Neural cell (in vitro differentiated cells): ENCODE data around the gene DPEP1. TPM values are rescaled to one million over a fixed set of nuclear protein-coding genes. Genes with fewer than 3 reads are reported as not detected.

Source experiments
- H2AFZ ChIP-seq: fragments of 200-600, 300-800 bp; sonication (generic), shearing (Covaris generic); 2 replicates; pipeline ENCODE4 v1.6.0; 2014; ENCODE audit warnings: low read depth, mild to moderate bottlenecking, antibody characterized with exemption, low read length, moderate library complexity
- H3F3A ChIP-seq: fragments of 200-600 bp; shearing (Covaris generic); 2 replicates; pipeline ENCODE4 v1.6.1; 2016; ENCODE audit warnings: mild to moderate bottlenecking, moderate library complexity, mixed read lengths, antibody characterized with exemption, low read length; ENCODE audit not compliant: insufficient read depth, poor library complexity, severe bottlenecking
- H3K27ac ChIP-seq: fragments of 200-600, 300-800 bp; sonication (generic), shearing (Covaris generic); 2 replicates; pipeline ENCODE4 v1.5.1; 2014; ENCODE audit warnings: mild to moderate bottlenecking, low read length, moderate library complexity
- H3K27me3 ChIP-seq: fragments of 300-800, 200-600 bp; sonication (generic), shearing (Covaris generic); 2 replicates; pipeline ENCODE4 v1.6.0; 2014; ENCODE audit warnings: mild to moderate bottlenecking, low read depth, low read length, moderate library complexity; ENCODE audit not compliant: insufficient read depth
- H3K36me3 ChIP-seq: fragments of 300-800, 200-600 bp; sonication (generic), shearing (Covaris generic); 2 replicates; pipeline ENCODE4 v1.5.1; 2014; ENCODE audit warnings: mild to moderate bottlenecking, antibody characterized with exemption, low read length, moderate library complexity; ENCODE audit not compliant: insufficient read depth
- H3K4me2 ChIP-seq: fragments of 300-800, 200-600 bp; sonication (generic), shearing (Covaris generic); 2 replicates; pipeline ENCODE4 v1.6.0; 2014; ENCODE audit warnings: mild to moderate bottlenecking, low read length
- H3K4me3 ChIP-seq: fragments of 300-800, 200-600 bp; sonication (generic), shearing (Covaris generic); 2 replicates; pipeline ENCODE4 v1.5.1; 2014; ENCODE audit warnings: mild to moderate bottlenecking, low read length, moderate library complexity
- H3K79me2 ChIP-seq: fragments of 200-600 bp; shearing (Covaris generic); replicated peaks from 2 replicates; pipeline ENCODE4 v1.6.0; 2014; ENCODE audit warnings: mild to moderate bottlenecking, low read length, moderate library complexity; ENCODE audit not compliant: insufficient read depth
- H3K9ac ChIP-seq: fragments of 300-800, 200-600 bp; sonication (generic), shearing (Covaris generic); 2 replicates; pipeline ENCODE4 v1.6.1; 2016; ENCODE audit warnings: mild to moderate bottlenecking, low read length, mixed read lengths
- H3K9me2 ChIP-seq: fragments of 200-600 bp; shearing (Covaris generic); 2 replicates; pipeline ENCODE4 v1.6.1; 2016; ENCODE audit warnings: mild to moderate bottlenecking, low read length, mixed read lengths; ENCODE audit not compliant: insufficient read depth
- H3K9me3 ChIP-seq: fragments of 200-600, 300-800 bp; sonication (generic), shearing (Covaris generic); 2 replicates; pipeline ENCODE4 v1.6.1; 2016; ENCODE audit warnings: mild to moderate bottlenecking, mixed run types, low read length, moderate library complexity, mixed read lengths
- H4K20me1 ChIP-seq: fragments of 200-600 bp; shearing (Covaris generic); 2 replicates; pipeline ENCODE4 v1.6.1; 2016; ENCODE audit warnings: mild to moderate bottlenecking, mixed run types; ENCODE audit not compliant: insufficient read depth
- CTCF ChIP-seq: fragments of 450-650 bp; IDR thresholded peaks from 2 replicates; pipeline ENCODE4 v1.5.1; 2014; ENCODE audit warnings: antibody characterized with exemption, mild to moderate bottlenecking, moderate library complexity; ENCODE audit not compliant: poor library complexity, severe bottlenecking
- EP300 ChIP-seq: fragments of 450-650 bp; conservative IDR thresholded peaks from 2 replicates; pipeline ENCODE4 v1.6.1; 2014; ENCODE audit warnings: antibody characterized with exemption, mild to moderate bottlenecking, moderate library complexity; ENCODE audit not compliant: poor library complexity, severe bottlenecking
- EZH2 ChIP-seq: fragments of 200-600, 300-800 bp; shearing (Covaris generic), sonication (generic); IDR thresholded peaks from 2 replicates; pipeline ENCODE4 v1.6.1; 2014; ENCODE audit warnings: antibody characterized with exemption, low read length, borderline replicate concordance, mild to moderate bottlenecking; ENCODE audit not compliant: insufficient read depth, poor library complexity, severe bottlenecking
- MXI1 ChIP-seq: fragments of 450-650 bp; conservative IDR thresholded peaks from 2 replicates; pipeline ENCODE4 v1.6.1; 2014; ENCODE audit warnings: antibody characterized with exemption, mild to moderate bottlenecking; ENCODE audit not compliant: poor library complexity, severe bottlenecking
- POLR2AphosphoS5 ChIP-seq: IDR thresholded peaks from 2 replicates; pipeline ENCODE4 v1.6.1; 2012
- RAD21 ChIP-seq: fragments of 450-650 bp; conservative IDR thresholded peaks from 2 replicates; pipeline ENCODE4 v1.6.1; 2014; ENCODE audit warnings: antibody characterized with exemption, mild to moderate bottlenecking, moderate library complexity
- REST ChIP-seq: IDR thresholded peaks from 2 replicates; pipeline ENCODE4 v1.6.1; 2012; ENCODE audit warnings: borderline replicate concordance
- SMC3 ChIP-seq: fragments of 450-650 bp; conservative IDR thresholded peaks from 2 replicates; pipeline ENCODE4 v1.6.1; 2014; ENCODE audit warnings: antibody characterized with exemption, mild to moderate bottlenecking, moderate library complexity; ENCODE audit not compliant: poor library complexity
- TAF1 ChIP-seq: IDR thresholded peaks from 2 replicates; pipeline ENCODE4 v1.6.1; 2012; ENCODE audit warnings: low read depth
- polyA plus RNA-seq: library from polyadenylated mRNA; depleted of rRNA; stranded (reverse); fragments of >200 nt; gene quantifications from 2 replicates; pipeline ENCODE4 v1.2.3, GENCODE V29; 2014

Gene DPEP1
- polyA plus RNA-seq, 1 donor from 2014 or later, result 0.33 TPM

- TF ChIP-seq POLR2AphosphoS5 (no peak), REST (no peak), TAF1 (no peak), MXI1 (no peak), EZH2 (no peak), CTCF (no peak), SMC3 (no peak), RAD21 (no peak), EP300 (no peak)
- Histone ChIP-seq H3F3A (no peaks in the 10 kb centered on the region), H2AFZ (no peak overlapping the region)
Observed at GRCh38 chr16:89567656-89568594, 45.5 kb upstream of the DPEP1 start.

DNA sequence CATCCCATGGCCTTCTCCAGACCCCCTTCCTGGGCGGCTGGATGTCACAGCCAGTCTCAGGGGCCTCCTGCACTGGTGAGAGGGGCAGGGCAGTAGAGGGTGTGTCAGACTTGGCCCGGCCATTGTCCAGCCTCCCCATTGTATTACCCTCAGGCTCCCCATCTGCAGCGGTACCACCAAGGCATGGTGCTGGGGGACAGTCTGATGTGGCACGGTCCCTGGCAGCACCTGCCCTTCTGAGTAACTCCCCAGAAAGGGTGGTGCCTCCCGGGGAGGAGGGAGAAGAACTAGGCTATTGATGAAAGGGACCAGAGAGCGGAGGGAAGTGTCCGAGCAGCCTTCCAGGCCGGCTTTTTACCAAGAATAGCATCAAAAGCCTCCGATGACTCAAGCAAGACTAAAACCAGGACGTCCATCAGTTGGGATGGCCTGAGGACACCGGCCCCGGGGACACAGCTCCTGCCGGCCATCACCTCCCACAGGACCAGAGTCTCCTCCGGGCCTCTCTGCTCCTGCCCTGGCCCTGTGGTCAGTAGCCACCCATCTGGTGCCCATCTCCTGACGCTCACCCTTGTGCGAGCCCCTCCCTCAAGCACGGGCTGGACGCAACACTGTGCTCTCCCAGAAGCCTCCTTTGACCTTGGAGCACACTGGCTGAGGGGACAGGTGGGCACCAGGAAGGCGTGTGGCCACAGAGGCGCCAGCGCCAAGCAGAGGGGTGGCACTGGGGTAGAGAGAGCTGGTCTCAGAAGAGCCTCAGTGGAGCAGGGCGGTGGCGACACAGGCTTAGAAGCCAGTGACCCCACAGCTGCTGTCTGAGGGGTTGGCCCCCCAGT, 43.7 kb upstream of the DPEP1 start:
- no peak overlapping the region for H3K4me2 ChIP-seq
- no peaks in the 10 kb centered on the region for H4K20me1 ChIP-seq
- no peak overlapping the region for H3K4me3 ChIP-seq

More at GRCh38 chr16:89567656-89568594, 45.5 kb upstream of the DPEP1 start:
- H3K9me2 ChIP-seq, result no peaks in the 10 kb centered on the region
- H3K36me3 ChIP-seq, result no peaks in the 10 kb centered on the region
- H3K27me3 ChIP-seq, result peaks cover 2% of the 10 kb centered on the region
- H3K9me3 ChIP-seq, result no peaks in the 10 kb centered on the region
- no peak overlapping the region for H3K4me3 ChIP-seq
- no peaks in the 10 kb centered on the region for H3K79me2 ChIP-seq
- H3K4me2 ChIP-seq, result no peak overlapping the region
- H3K27ac ChIP-seq, result no peak overlapping the region
- no peak overlapping the region for H3K9ac ChIP-seq
- peaks cover 3% of the 10 kb centered on the region for H4K20me1 ChIP-seq

More for the DNA sequence above, 43.7 kb upstream of the DPEP1 start:
- H2AFZ ChIP-seq, result no peak overlapping the region
- H3K79me2 ChIP-seq, result no peaks in the 10 kb centered on the region
- H3K9ac ChIP-seq, result no peak overlapping the region
- TF ChIP-seq REST (no peak), TAF1 (no peak), CTCF (no peak), EZH2 (no peak), MXI1 (no peak), POLR2AphosphoS5 (no peak), SMC3 (no peak), RAD21 (no peak), EP300 (no peak)
- no peak overlapping the region for H3K27ac ChIP-seq
- H3K9me2 ChIP-seq, result no peaks in the 10 kb centered on the region
- H3K36me3 ChIP-seq, result no peaks in the 10 kb centered on the region
- no peaks in the 10 kb centered on the region for H3K9me3 ChIP-seq
- peaks cover 20% of the 10 kb centered on the region for H3K27me3 ChIP-seq
- H3F3A ChIP-seq, result no peaks in the 10 kb centered on the region
